CD4-positive, alpha-beta T cell treated with Interleukin-12 subunit alpha and Interleukin-12 subunit beta, for 1 hour (primary cell): Measurements from ENCODE around the gene SPNS2.

Experiments
- DNase-seq: peaks from one replicate; pipeline ENCODE4 v3.0.0-alpha.2; 2020

The SPNS2 gene

GRCh38 chr17:4520894-4521600 is 22.4 kb downstream of the SPNS2 start:
- DNase-seq, result no peak

- DNase-seq, result no peak
Measured at GRCh38 chr17:4522661-4523060, 24.0 kb downstream of the SPNS2 start.

GRCh38 chr17:4523946-4524345 is 25.3 kb downstream of the SPNS2 start:
- DNase-seq, result no peak

GRCh38 chr17:4525691-4526397 is 27.2 kb downstream of the SPNS2 start:
- no peak for DNase-seq

GRCh38 chr17:4527134-4527533 is 28.5 kb downstream of the SPNS2 start:
- no peak for DNase-seq

GRCh38 chr17:4527566-4528125 is 29.0 kb downstream of the SPNS2 start:
- DNase-seq, result no peak

- no peak for DNase-seq
Measured at GRCh38 chr17:4529533-4530152, 31.0 kb downstream of the SPNS2 start.

- no peak for DNase-seq
Measured at GRCh38 chr17:4530799-4531730, 32.4 kb downstream of the SPNS2 start.

- no peak for DNase-seq
Measured at GRCh38 chr17:4531988-4532736, 33.5 kb downstream of the SPNS2 start.

- no peak for DNase-seq
Measured at GRCh38 chr17:4532860-4533522, 34.3 kb downstream of the SPNS2 start.

- no peak for DNase-seq
Measured at GRCh38 chr17:4533523-4534504, 35.1 kb downstream of the SPNS2 start.

- DNase-seq, result no peak
Measured at GRCh38 chr17:4534515-4534914, 35.8 kb downstream of the SPNS2 start.

- no peak for DNase-seq
Measured at GRCh38 chr17:4534928-4535666, 36.4 kb downstream of the SPNS2 start.

- DNase-seq, result no peak
Measured at GRCh38 chr17:4535667-4536258, 37.1 kb downstream of the SPNS2 start.

- DNase-seq, result no peak
Measured at GRCh38 chr17:4536259-4536741, 37.6 kb downstream of the SPNS2 start.

- no peak for DNase-seq
Measured at GRCh38 chr17:4536742-4537411, 38.2 kb downstream of the SPNS2 start.

- DNase-seq, result no peak
Measured at GRCh38 chr17:4537451-4538235, 39.0 kb downstream of the SPNS2 start.
